Activated naive CD8-positive, alpha-beta T cell treated with anti-CD3 and anti-CD28 coated beads for 36 hours (primary cell): Measurements from ENCODE around the gene MYO1C. TPM values are rescaled to one million over a fixed set of nuclear protein-coding genes. Genes with fewer than 3 reads are reported as not detected.
"Not testable (repeated sequence)": the region's sequence is repeated elsewhere in the genome, so short reads cannot be mapped to it uniquely, and the experiment has no call there.

Experiments
- DNase-seq: peaks from one replicate; pipeline ENCODE4 v3.0.0; 2021
- H3K27ac Mint-ChIP-seq: one replicate; pipeline ENCODE4 v1.8.0; 2022; ENCODE audit warnings: mild to moderate bottlenecking, moderate library complexity, mixed read lengths
- H3K27me3 Mint-ChIP-seq: one replicate; pipeline ENCODE4 v1.8.0; 2022; ENCODE audit warnings: mild to moderate bottlenecking, mixed read lengths
- H3K36me3 Mint-ChIP-seq: one replicate; pipeline ENCODE4 v1.8.0; 2021; ENCODE audit warnings: mild to moderate bottlenecking, mixed read lengths
- H3K4me1 Mint-ChIP-seq: one replicate; pipeline ENCODE4 v1.8.0; 2021; ENCODE audit warnings: mixed read lengths
- H3K4me3 Mint-ChIP-seq: one replicate; pipeline ENCODE4 v1.8.0; 2022; ENCODE audit warnings: mild to moderate bottlenecking, moderate library complexity, mixed read lengths
- H3K9me3 Mint-ChIP-seq: one replicate; pipeline ENCODE4 v1.8.0; 2022; ENCODE audit warnings: mixed read lengths
- total RNA-seq, 2 experiments: library from RNA; stranded (reverse); gene quantifications; one replicate each; pipeline ENCODE4 v1.2.3, GENCODE V29; 2021

The MYO1C gene
- total RNA-seq, 2 experiments from 2014 or later, result 10.5 to 11.7 TPM

DNA sequence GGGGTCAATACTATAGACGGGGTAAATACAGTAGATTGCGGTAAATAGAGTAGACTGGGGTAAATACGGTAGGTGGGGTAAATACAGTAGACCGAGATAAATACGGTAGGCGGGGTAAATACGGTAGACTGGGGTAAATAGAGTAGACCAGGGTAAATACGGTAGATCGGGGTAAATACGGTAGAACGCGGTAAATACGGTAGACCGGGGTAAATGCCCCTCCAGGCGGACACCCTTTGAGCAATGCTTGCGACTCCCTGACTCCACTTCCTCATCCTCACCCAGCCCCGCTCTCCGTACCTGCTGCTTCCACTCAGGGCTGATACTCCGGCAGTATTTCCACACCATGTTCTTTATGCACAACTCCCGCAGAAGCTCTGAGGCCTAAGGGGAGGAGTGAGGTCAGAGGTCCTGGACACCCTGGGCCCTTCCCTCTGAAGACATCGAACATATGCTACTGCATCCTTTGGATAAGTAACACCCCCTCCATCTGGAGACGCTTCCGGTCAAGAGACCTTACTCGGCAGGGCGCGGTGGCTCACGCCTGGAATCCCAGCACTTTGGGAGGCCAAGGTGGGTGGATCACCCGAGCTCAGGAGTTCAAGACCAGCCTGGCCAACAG lies 23.1 kb downstream of the MYO1C start:
- peaks cover 20% of the 10 kb centered on the region for H3K36me3 Mint-ChIP-seq
- peaks cover 11% of the 10 kb centered on the region for H3K4me1 Mint-ChIP-seq
- H3K9me3 Mint-ChIP-seq, result no peaks in the 10 kb centered on the region
- H3K27me3 Mint-ChIP-seq, result peaks cover 7% of the 10 kb centered on the region
- no peak overlapping the region for H3K4me3 Mint-ChIP-seq
- no peak overlapping the region for H3K27ac Mint-ChIP-seq
- no peak for DNase-seq

DNA sequence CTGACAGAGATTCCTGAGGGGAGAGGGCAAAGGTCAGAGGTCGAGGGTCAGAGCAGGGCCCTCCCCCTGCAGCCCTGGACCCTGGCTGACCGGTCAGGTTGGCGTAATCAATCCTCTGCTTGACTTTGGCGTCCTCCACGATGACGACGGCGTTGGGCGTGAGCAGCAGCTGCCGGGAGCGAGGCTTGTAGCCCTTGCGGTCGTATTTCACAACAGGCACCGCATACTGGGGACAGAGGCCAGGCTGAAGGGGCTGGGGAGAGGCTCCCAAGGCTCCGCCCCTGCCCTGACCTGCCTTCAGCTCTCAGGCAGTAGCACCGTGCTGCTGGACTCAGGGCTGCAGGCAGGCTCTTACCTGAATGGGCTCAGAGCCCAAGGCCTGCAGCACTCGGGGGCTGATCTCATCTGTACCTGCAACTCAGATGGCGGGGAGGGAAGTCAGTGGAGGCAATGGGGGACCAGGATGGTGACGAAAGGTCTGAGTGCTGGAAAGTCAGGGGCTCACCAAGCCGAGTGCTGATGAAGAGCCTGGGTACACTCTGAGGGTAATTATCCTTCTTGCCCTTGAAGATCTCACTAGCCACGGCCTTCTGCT lies 24.5 kb downstream of the MYO1C start:
- peaks cover 4% of the 10 kb centered on the region for H3K9me3 Mint-ChIP-seq
- no peak overlapping the region for H3K4me3 Mint-ChIP-seq
- no peak overlapping the region for H3K27ac Mint-ChIP-seq
- DNase-seq, result no peak
- peaks cover 12% of the 10 kb centered on the region for H3K27me3 Mint-ChIP-seq
- peaks cover 23% of the 10 kb centered on the region for H3K36me3 Mint-ChIP-seq
- H3K4me1 Mint-ChIP-seq, result peaks cover 8% of the 10 kb centered on the region

DNA sequence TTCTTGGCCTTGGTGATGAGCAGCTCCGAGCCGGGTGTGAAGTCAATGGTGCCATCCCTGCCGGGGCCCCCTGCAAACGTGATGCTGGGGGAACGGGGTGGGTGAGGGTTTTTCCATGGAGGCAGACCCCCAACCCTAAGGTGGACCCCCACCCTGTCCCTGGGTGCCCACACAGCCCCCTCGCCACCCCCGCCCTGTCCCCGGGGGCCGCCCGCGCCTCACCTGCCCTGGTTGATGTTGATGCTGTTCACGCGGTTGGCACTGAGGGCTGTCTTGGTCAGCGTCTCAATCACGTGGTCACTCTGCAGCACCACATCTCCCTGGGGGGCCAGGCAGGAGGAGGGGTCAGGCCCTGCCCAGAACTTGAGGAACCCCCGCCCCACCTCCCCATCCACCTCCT lies 25.2 kb downstream of the MYO1C start:
- Mint-ChIP-seq H3K36me3 (peaks cover 24% of the 10 kb centered on the region), H3K4me1 (peaks cover 16% of the 10 kb centered on the region), H3K4me3 (no peak overlapping the region), H3K27me3 (peaks cover 14% of the 10 kb centered on the region), H3K9me3 (peaks cover 5% of the 10 kb centered on the region), H3K27ac (no peak overlapping the region)
- no peak for DNase-seq

DNA sequence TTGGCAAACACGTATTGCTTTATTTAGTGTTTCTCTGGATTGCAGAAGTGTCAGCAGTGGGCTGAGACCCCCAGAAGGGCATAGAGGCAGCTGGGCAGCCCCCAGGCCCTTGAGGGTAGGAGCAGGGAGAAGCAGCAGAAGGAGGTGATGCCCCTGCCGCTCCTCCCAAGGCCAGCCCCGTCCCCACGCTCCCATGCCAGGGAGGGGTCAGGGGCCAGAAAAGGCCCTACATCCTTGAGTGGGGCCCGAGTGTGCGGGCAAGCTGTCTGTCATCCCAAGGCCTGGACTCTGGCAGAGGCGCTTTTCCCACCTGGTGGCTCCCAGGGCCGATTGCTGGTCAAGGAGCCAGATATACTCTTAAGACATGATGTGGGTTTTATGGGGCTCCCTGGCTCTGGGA lies 28.3 kb downstream of the MYO1C start:
- DNase-seq, result no peak
- H3K36me3 Mint-ChIP-seq, result peaks cover 21% of the 10 kb centered on the region
- H3K27ac Mint-ChIP-seq, result no peak overlapping the region
- H3K4me3 Mint-ChIP-seq, result no peak overlapping the region
- peaks cover 27% of the 10 kb centered on the region for H3K4me1 Mint-ChIP-seq
- peaks cover 5% of the 10 kb centered on the region for H3K9me3 Mint-ChIP-seq
- peaks cover 38% of the 10 kb centered on the region for H3K27me3 Mint-ChIP-seq

DNA sequence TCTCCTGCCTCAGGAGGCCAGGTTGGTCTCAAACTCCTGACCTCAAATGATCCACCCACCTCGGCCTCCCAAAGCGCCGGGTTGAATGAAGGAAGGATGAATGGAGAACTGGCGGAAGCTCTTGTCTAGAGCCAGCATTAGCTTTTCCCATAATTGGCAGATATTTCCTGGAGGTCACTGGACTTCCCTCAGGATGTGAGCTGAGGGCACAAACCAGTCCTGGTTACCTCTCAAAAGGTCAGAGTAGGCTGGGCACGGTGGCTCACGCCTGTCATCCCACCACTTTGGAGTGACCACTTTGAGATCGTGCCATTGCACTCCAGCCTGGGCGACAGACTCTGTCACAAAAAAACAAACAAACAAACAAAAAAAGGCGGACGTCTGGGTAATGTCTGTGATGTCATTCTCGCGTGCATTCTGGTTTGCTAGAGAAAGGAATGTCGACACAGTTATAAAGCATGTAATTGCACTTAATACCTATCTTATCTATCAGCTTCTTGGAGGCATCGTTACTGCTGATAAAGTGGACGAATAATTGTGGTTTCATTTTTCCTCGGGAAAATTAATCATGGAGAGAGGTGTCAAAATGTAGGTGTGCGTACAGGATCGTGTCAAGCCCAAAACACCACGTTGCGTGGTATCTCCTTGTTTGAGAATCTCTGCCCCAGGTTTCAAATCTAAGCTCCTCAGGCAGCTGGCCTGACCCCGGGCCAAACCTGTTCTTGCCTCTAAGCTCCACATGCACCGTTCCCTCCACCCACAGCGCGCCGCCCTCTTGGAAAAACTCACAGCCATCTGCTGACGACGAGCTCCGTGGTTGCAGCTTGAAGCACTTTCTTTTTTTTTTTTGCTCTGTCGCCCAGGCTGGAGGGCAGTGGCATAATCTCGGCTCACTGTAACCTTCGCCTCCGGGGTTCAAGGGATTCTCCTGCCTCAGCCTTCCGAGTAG lies 30.0 kb downstream of the MYO1C start:
- Mint-ChIP-seq H3K4me1 (peaks cover 27% of the 10 kb centered on the region), H3K4me3 (peak overlapping the region; percentile 59), H3K9me3 (peaks cover 5% of the 10 kb centered on the region), H3K27me3 (peaks cover 47% of the 10 kb centered on the region), H3K36me3 (peaks cover 10% of the 10 kb centered on the region), H3K27ac (peak overlapping the region; percentile 62)
- no peak for DNase-seq

DNA sequence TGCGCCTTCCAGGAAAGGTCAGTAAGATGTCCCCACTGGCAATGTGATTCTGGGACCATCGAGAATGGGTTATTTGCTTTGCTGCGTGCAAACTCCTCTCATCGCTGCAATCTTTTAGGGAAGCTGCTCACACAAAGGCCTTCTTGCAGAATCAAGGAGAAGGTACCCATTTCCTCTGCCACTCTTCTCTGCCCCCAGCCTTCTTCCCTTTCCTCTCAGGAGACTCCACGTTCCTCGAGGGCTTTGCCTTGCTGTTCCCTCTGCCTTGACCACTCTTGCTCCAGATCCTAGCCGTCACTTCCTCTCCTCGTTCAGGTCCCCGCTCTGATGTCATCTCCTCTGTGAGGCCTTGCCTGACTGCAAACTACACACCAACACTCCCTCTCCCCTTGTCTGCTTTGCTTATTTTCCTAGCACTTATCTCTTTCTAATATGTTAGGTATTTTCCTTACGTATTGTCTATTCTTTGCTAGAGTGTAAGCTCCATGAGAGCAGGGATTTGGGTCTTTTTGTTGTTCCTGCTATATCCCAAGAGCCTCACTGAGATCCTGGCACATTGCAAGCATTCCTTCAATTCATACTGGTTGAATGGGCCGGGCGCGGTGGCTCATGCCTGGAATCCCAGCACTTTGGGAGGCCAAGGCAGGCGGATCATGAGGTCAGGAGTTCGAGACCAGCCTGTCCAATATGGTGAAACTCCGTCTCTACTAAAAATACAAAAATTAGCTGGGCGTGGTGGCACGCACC lies 31.1 kb downstream of the MYO1C start:
- Mint-ChIP-seq H3K27me3 (peaks cover 55% of the 10 kb centered on the region), H3K9me3 (peaks cover 5% of the 10 kb centered on the region), H3K4me1 (peaks cover 33% of the 10 kb centered on the region), H3K27ac (no peak overlapping the region), H3K36me3 (peaks cover 7% of the 10 kb centered on the region), H3K4me3 (no peak overlapping the region)
- no peak for DNase-seq

DNA sequence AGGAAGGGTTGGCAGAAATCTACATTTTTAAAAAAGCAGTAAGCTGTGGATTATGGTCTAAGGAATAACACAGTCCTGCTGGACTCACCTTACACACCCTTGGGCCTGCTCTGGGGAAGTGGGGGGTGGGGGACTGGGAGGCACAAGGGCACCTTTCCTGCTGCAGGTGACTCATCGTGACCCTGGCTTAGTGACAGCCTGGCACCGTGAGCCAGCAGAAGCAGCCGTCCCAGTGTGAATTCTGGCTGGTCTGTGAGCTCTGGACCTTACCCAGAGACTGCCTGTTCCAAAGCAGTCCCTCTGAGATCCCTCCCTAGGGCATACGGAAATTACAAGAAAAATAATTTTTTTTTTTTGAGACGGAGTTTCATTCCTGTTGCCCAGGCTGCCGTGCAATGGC lies 32.3 kb downstream of the MYO1C start:
- DNase-seq, result no peak
- Mint-ChIP-seq H3K4me3 (no peak overlapping the region), H3K27me3 (peaks cover 55% of the 10 kb centered on the region), H3K4me1 (peaks cover 34% of the 10 kb centered on the region), H3K9me3 (peaks cover 5% of the 10 kb centered on the region), H3K27ac (no peak overlapping the region), H3K36me3 (peaks cover 7% of the 10 kb centered on the region)

DNA sequence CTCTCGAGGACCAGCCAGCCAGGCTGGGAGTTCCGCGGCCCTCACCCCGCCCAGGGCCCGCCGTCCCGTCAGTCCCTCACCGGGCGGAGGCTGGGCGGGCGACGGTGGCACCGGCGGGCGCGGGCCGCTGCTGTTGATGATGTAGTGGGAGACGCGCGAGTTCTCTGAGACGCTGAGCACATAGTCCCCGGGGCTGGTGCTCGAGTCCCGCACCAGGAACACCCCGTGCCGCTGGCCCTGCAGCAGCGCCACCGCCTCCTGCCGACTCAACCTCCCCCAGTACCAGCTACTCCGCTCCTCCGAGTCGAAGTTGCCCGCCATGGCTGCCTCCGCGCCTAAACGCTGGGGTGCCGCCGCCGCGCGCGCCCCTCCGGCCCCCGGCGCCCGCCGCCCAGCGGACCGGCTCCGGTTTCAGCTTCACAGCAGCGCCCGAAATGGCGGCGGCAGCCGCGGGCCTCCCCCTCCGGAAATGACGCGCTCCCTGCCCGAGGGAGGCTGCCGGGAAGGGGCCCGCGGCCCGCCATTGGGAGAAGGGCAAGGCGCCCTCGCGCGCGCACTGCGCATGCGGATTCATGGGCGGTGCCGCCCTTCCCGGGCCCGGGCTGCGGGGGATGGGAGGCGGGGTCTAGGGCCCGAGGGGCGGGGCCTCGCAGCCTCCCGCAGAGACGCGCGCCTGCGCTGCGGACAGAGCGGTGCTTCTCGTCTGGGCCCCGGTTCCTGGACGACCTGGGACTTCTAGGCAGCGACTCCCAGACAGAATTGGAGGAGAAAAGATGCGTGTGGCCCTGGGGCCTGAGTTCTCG lies 36.5 kb downstream of the MYO1C start, which contains the start of gene CRK:
TSS of gene CRK (minus strand) at position 436 of the 803 bp plus-strand sequence. CDS start at position 321, 115 bp downstream.
- DNase-seq, result peak; percentile 99
- H3K4me3 Mint-ChIP-seq, result peak within 1 kb of the TSS; percentile 91
- H3K4me1 Mint-ChIP-seq, result peaks cover 40% of the 10 kb centered on the region
- peaks cover 34% of the 10 kb centered on the region for H3K27me3 Mint-ChIP-seq
- peaks cover 25% of the 10 kb centered on the region for H3K36me3 Mint-ChIP-seq
- no peaks in the 10 kb centered on the region for H3K9me3 Mint-ChIP-seq
- H3K27ac Mint-ChIP-seq, result peak within 1 kb of the TSS; percentile 84

DNA sequence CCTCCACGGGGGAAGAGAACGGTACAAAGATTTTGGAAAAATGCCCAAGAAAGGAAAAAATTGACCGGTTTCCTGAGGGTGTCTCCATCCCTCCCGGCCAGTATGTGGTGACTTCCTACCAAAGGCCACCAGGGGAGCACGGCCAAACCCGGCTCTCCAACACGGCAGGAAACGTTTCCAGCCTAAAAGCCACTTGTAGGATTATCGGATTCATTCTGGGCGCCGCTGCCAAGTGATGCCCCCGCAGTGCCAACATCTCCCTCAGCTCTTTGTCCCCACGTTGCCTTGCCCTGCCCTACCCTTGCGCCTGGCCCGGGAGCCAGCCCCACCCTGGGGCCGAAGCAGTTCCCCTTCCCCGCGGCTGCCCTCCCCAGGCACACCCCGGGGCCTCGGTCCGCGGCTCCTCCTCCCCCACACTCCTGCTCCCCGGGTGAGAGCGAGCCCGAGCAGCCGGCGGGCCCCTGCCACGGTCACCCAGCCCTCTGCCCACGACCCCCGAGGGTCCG lies 37.1 kb downstream of the MYO1C start:
- DNase-seq, result peak; percentile 44
- peak overlapping the region; percentile 84 for H3K27ac Mint-ChIP-seq
- H3K27me3 Mint-ChIP-seq, result peaks cover 29% of the 10 kb centered on the region
- peaks cover 38% of the 10 kb centered on the region for H3K4me1 Mint-ChIP-seq
- H3K4me3 Mint-ChIP-seq, result peak overlapping the region; percentile 91
- no peaks in the 10 kb centered on the region for H3K9me3 Mint-ChIP-seq
- H3K36me3 Mint-ChIP-seq, result peaks cover 25% of the 10 kb centered on the region

DNA sequence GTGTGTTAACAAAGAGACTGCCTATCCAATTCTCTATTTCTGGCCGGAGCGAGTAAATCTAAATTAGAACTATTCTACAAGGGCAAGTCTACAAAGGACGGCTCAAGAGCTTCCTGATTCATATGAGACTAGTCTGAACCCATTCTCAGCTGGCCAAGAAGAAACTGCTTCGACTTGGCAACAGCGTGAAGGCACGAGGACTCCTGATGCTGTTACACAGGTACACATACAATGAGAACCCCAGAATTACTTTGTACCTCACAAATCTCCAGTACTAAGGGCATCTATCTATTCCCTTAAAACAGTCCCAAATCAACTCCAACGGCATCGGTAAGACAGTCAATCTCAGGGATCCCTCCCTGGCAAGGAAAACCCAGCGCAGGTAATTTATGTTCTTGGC lies 37.9 kb downstream of the MYO1C start:
- Mint-ChIP-seq H3K4me1 (peaks cover 34% of the 10 kb centered on the region), H3K36me3 (peaks cover 25% of the 10 kb centered on the region), H3K9me3 (no peaks in the 10 kb centered on the region), H3K27me3 (peaks cover 21% of the 10 kb centered on the region), H3K27ac (no peak overlapping the region), H3K4me3 (peak overlapping the region; percentile 91)
- no peak for DNase-seq

DNA sequence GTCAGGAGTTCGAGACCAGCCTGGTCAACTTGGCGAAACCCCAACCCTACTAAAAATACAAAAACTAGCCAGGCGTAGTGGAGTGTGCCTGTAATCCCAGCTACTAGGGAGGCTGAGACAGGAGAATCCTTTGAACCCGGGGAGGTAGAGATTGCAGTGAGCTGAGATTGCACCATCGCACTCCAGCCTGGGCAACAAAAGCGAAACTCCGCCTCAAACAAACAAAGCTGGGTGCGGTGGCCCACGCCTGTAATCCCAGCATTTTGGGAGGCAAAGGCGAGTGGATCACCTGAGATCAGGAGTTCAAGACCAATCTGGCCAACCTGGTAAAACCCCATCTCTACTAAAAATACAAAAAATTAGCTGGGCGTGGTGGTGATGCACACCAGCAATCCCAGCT lies 38.8 kb downstream of the MYO1C start:
- Mint-ChIP-seq H3K27me3 (peaks cover 14% of the 10 kb centered on the region), H3K4me1 (peaks cover 40% of the 10 kb centered on the region), H3K36me3 (peaks cover 25% of the 10 kb centered on the region)
- not testable (repeated sequence) for H3K27ac Mint-ChIP-seq, H3K4me3 Mint-ChIP-seq, H3K9me3 Mint-ChIP-seq, DNase-seq

DNA sequence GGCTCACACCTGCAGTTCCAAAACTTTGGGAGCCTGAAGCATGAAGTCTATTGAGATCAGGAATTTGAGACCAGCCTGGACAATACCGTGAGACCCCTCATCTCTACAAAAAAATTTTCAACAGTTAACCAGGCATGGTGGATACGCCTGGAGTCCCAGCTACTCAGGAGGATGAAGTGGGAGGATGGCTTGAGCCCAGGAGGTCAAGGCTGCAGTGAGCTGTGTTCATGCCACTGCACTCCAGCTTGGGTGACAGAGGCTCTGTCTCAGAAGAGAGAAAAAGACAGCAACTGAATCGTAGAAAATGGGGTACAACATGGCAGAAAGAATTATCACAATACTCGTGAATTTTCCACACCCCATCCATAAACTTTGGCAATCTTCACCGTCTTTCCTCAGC lies 39.6 kb downstream of the MYO1C start:
- Mint-ChIP-seq H3K9me3 (no peaks in the 10 kb centered on the region), H3K36me3 (peaks cover 25% of the 10 kb centered on the region), H3K4me3 (no peak overlapping the region), H3K4me1 (peaks cover 42% of the 10 kb centered on the region), H3K27ac (peak overlapping the region; percentile 34), H3K27me3 (peaks cover 12% of the 10 kb centered on the region)
- no peak for DNase-seq

DNA sequence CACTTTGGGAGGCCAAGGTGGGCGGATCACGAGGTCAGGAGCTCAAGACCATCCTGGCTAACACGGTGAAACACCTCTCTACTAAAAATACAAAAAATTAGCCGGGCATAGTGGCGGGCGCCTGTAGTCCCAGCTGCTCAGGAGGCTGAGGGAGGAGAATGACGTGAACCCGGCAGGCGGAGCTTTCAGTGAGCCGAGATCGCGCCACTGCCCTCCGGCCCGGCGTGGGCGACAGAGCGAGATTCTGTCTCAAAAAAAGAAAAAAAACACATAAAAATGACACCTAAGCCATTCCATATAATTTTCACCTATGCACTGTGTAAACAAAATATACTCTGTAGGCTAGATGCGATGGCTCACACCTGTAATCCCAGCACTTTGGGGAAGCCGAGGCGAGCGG lies 42.2 kb downstream of the MYO1C start:
- not testable (repeated sequence) for H3K27ac Mint-ChIP-seq, H3K9me3 Mint-ChIP-seq, H3K27me3 Mint-ChIP-seq, DNase-seq, H3K4me3 Mint-ChIP-seq
- H3K36me3 Mint-ChIP-seq, result peaks cover 27% of the 10 kb centered on the region
- H3K4me1 Mint-ChIP-seq, result peaks cover 44% of the 10 kb centered on the region
